Measurements from ENCODE around the gene S1PR2.
"Not testable (repeated sequence)": the region's sequence is repeated elsewhere in the genome, so short reads cannot be mapped to it uniquely, and the experiment has no call there.

S1PR2 gene

DNA sequence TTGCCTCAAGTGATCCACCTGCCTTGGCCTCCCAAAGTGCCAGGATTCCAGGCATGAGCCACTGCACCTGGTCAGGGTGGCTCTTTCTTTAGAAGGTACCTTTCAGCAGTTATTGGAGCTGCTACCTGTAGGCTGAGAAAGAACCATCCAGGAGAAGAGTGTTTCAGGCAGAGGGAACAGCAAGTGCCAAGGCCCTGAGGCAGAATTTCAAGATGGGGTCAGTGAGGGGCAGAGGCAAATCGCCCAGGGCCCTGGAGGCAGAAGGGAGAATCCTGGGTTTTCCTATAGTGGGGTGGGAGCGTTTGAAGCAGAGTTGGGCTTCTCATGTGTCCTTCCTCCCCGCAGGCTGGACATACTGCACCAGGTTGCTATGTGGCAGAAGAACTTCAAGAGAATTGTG, 23.1 kb upstream of the S1PR2 start:
- no peak for DNase-seq (ENCODE audit: low read depth in 2 of 2)

DNA sequence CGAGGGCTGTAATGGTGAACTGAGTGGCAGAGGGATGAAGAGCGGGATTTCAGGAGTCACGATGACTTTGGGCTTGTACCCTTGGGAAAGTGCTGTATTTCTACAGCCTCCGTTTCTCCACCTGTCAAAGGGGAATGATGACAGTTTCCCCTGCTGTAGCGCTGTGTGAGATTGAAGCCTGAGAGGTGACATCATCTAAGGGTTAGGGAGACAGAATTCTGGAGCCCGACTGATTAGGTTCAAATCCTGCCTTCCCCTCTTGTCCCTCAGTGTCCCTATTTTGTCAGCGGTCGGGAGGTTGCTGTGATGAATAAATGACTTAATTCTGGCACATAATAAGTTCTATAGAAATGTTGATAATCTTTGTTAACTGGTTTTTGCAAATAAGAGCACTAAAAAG, 21.6 kb upstream of the S1PR2 start:
- DNase-seq (ENCODE audit: low read depth in 2 of 2), result no peak

DNA sequence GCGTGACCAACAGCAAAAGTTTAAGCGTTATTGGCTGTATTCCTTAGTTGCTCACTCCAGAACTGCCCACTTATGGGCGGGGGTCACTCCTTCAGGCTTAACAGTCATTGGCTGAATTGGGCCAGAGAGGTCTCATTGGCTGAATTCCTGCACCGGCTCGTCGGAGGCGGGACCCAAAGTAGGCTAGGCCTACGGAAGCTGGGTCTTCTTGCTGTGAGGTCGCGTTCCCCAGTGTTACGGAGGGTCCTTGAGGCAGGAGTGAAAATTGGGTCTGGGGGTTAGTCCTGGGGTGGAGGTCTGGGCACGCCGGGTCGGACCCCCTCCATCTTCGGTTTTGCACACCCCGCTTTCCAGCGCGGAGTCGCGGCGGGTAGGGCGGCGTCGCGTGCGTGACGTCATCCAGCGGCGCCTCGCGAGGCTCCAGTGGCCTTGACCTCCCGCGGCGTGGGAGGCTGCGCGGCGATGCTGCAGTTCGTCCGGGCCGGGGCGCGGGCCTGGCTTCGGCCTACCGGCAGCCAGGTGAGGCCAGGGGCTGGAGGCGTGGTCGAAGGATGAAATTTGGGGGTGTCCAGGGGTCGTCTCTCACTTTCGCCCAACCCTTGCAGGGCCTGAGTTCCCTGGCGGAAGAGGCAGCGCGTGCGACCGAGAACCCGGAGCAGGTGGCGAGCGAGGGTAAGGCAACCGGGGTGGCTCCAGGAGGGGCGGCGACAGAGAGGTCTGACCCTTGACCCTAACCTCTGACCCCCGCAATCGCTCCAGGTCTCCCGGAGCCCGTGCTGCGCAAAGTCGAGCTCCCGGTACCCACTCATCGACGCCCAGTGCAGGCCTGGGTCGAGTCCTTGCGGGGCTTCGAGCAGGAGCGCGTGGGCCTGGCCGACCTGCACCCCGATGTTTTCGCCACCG, 20.9 kb upstream of the S1PR2 start, which contains the start of gene MRPL4:
Gene MRPL4, plus strand, starts transcription at position 423 of the 903 bp plus-strand sequence. Its CDS starts 40 bp downstream, at position 463.
- DNase-seq (ENCODE audit: low read depth in 2 of 2), result peak; percentile 93 to 94

DNA sequence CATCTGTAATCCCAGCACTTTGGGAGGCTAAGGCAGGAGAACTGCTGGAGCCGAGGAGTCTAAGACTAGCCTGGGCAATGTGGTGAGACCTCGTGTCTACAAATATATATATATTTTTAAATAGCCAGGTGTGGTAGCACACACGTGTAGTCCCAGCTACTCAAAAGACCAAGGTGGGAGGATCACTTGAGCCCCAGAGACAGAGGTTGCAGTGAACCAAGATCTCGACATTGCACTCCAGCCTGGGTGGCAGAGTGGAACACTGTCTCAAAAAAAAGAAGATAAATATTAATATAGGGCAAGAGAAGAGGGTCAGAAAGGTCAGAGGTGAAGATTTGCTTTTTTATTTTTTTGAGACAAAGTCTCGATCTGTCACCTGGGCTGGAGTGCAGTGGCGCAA, 15.4 kb upstream of the S1PR2 start:
- DNase-seq (ENCODE audit: low read depth in 2 of 2), result no peak

DNA sequence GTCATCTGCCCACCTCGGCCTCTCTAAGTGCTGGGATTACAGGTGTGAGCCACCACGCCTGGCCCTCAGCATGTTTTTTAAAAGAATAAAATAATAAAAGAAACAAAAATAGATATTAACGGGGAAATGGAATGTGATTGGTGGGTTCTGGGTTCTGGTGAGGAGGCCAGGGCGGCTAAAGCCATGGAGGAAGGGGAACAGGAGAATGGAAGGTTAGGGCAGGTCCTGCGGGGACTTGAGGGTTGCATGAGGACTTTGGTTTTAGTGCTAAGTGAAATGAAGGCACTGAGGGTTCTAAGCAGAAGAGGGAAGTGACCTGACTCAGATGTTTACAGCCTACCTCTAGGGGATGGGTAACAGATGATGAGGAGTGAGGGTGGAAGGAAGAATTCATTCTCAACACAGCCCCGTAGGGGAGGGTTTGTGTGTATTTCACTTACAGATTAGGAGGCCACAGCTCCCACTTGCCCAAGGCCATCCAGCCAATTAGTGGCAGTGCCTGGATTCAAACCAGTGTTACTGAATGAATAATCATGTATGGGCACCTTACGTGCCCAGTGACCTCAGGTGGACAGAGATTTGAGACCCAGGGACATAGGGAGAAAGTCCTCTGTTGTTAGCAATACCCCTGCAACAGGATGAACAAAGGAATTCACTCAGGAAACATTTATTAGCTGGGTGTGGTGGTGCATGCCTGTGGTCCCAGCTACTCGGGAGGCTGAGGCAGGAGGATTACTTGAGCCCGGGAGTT, 14.2 kb upstream of the S1PR2 start:
- DNase-seq (ENCODE audit: low read depth in 2 of 2), result no peak

DNA sequence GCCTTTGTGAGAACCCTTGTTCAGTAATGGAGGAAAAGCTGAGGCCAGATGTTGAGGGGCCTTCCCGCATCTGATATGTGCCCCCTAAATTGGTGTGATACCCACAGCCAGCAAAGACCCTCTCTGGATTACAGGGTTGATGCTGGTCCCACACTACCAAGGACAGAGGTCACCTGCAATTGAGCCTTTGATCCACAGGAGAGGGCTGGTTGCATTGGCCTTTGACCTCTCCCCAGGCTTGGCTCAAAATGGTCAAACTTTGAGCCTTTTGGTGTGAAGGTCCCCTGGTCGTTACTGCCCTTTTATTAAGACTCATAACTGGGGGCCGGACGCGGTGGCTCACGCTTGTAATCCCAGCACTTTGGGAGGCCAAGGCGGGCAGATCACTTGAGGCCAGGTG, 12.5 kb upstream of the S1PR2 start:
- DNase-seq (ENCODE audit: low read depth in 2 of 2), result no peak

DNA sequence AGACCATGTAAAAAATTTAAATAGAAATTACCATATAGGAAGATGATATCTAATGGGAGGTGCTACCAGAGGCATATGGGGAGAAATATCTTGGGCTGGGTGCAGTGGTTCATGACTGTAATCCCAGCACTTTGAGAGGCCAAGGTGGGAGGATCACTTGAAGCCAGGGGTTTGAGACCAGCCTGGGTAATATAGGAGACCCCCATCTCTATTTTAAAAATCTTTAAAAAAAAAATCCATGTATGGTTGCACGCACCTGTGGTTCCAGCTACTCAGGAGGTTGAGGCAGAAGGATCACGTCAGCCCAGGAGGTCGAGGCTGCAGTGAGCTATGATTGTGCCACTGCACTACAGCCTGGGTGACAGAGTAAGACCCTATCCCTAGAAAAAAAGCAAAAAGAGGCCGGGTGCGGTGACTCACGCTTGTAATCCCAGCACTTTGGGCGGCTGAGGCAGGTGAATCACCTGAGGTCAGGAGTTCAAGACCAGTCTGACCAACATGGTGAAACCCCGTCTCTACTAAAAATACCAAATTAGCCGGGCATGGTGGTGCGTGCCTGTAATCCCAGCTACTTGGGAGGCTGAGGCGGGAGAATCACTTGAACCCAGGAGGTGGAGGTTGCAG, 10.8 kb upstream of the S1PR2 start:
- not testable (repeated sequence) for DNase-seq (ENCODE audit: low read depth in 2 of 2)

DNA sequence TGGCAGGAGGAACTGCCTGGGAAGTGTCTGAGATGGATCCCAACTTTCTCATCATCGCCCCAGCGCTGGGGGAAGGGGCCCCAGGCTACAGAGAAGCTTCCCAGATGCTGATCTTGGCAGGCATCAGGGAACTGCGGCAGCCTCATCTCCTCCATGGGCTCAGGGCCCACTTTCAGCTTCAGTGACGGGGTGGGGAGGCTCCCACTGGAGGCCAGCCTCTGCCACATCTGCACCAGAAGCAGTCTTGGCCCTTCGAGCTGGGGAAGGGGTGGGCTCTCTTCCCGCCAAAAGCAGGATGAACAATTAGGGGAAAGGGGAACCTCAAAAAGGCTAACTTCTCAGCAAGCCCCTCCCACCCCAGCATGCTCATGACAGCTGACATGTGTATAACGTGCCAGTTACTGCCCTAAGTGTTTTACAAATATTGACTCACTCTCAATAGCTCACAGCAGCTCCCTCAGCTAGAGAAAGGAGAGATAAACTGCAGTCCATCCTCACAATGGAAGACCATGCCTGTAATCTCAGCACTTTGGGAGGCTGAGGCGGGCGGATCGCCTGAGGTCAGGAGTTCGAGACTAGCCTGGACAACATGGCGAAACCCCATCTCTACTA, 7.1 kb upstream of the S1PR2 start:
- DNase-seq (ENCODE audit: low read depth in 2 of 2), result no peak

DNA sequence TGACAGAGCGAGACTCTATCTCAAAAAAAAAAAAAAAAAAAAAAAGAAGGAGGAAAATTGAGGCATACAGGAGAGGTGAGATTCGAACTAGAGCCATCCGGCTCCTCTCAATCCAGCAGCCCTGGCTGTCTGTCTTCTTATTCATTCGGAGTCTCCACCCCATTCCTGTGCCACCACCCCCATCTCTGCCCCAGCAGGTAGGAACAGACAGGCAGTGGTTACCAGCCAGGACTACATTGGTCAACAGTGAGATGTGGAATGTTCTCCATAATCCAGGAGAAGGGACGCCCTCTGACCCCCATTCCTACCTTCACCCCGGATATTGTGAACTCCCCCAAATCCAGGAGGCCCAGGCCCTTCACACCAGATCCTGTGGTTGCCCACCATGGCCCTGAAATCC, 6.6 kb upstream of the S1PR2 start:
- DNase-seq (ENCODE audit: low read depth in 2 of 2), result no peak

DNA sequence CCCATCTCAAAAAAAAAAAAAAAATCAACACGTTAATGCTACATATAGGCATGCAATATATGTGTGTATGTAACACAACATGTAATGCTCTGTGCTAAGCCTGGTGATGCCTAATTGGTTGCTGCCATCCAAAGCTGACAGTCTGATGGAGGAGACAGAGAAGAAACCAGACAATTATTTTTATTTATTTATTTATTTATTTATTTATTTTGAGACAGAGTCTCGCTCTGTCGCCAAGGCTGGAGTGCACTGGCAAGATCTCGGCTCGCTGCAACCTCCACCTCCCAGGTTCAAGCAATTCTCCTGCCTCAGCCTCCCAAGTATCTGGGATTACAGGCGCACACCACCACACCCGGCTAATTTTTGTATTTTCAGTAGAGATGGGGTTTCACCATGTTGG, 4.3 kb upstream of the S1PR2 start:
- not testable (repeated sequence) for DNase-seq (ENCODE audit: low read depth in 2 of 2)

DNA sequence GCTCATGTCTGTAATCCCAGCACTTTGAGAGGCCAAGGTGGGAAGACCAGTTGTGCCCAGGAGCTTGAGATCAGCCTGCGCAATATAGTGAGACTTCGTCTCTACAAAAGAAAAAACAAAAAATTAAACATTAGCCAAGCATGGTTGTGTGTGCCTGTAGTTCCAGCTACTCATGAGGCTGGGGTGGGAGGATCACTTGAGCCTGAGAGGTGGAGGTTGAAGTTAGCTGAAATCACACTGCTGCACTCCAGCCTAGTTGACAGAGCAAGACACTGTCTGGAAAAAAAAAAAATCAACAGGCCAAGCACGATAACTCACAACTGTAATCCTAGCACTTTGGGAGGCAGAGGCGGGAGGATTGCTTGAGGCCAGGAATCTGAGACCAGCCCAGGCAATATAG, 3.9 kb upstream of the S1PR2 start:
- DNase-seq (ENCODE audit: low read depth in 2 of 2), result no peak

DNA sequence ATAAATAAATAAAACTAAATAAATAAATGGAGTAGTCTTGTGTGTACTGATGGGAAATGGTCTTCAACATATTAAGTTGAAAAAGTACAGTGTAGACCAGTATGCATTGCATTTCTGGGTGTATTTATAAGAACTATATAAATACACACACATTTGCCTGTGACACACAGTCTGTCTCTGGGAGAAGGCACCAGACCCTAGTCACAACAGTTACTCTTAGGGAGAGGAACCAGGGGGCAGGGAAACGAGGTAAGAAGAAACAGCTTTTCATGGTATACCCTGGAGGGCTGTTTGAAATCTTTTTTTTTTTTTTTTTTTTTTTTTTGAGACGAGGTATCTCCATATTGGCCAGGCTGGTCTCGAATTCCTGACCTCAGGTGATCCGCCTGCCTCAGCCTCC, 2.8 kb upstream of the S1PR2 start:
- DNase-seq (ENCODE audit: low read depth in 2 of 2), result no peak

DNA sequence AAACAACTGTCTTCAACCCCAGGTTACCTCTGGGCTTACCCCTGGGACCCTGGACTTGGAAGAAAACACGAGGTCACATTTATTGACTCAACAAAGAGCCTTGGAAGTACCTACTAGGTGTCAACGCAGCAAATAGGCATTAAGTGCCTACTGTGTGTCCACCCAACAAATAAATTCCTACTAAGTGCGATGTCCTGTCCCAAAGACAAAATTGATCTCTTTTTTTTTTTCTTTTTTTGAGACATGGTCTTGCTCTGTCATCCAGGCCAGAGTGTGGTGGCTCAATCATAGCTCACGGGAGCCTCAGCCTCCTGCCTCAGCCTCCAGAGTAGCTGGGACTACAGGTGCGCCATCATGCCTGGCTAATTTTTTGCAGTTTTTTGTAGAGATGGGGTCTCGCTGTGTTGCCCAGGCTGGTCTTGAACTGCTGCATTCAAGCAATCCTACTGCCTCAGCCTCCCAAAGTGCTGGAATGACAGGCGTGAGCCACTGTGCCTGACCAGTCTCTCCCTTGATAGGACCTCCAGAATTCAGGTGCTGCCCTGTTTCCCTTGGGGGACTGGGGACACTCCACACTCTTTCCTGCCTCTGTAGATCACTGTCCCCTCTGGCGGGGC, 589 bp upstream of the S1PR2 start:
- DNase-seq (ENCODE audit: low read depth in 2 of 2), result no peak

DNA sequence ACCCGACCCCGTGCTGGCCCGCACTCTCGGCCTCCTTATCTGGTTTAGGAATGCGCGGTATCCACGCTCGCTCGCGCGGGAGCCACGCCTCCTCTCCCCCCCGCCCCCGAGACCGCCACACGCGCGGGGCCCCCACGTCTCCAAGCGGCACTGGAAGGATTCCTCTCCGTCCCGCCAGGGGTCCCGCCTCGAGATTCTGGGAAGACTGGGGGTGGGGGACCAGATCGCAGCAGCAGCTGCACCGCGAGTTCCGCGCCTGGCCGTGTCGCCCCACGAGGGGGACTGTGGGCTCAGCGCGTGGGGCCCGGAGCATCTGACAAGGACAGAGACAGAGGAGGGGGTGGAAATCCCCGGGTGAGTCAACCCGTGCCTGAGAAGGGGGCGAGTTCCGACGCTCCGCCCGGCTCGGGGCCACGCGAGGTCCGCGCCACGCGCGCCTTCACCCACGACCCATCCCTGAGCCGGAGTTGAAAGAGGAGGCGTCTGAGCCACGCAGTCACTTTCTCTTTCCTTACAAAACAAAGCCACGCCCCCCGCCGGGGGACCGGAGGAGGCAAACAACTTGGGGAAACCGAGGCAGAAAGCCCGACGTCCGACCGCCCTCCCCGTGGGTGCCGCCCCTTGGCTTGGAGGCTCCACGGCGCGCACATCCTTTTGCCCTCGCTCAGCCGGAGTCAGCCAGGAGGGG, 814 bp downstream of the S1PR2 start:
- DNase-seq (ENCODE audit: low read depth in 2 of 2), result peak; percentile 25 to 34

DNA sequence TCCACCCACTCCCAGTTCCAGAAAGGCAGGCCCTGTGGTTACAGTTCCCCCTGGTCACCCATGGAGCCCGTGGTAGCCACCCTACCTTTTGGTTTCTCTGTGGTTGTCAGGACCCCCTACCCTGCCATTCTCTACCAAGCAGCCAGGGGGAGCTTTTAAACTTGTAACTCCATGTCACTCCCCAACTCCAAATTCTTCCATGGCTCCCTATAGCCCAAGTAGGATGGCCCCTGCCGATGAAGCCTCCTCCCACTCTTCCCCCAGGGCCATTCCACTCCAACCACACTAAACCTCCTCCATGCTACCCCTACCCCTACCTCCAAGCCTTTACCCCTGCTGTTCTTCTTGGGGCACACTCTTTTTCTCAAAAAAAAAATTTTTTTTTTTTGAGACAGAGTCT, 2.2 kb downstream of the S1PR2 start:
- DNase-seq (ENCODE audit: low read depth in 2 of 2), result peak in 1 of 2 donors; percentile 10

DNA sequence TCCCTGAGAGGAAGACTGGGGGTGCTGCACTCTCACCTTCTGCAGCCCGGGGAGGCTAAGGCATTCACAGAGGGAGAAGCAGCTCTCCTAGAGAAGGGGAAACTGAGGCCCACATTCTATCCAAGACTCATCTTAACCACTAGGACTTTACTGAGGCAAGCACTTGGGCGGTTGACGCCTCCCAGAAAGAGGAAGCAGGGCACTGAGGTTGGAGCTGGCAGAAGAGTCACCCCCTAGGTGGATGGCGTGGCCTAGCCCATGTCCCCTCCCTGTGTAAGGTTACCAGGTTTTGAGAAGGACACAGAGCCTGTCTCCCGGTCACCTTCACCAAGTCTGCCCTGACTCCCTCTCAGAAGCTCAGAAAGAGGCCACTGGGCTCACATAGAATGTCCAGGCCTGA, 2.7 kb downstream of the S1PR2 start:
- DNase-seq (ENCODE audit: low read depth in 2 of 2), result no peak

DNA sequence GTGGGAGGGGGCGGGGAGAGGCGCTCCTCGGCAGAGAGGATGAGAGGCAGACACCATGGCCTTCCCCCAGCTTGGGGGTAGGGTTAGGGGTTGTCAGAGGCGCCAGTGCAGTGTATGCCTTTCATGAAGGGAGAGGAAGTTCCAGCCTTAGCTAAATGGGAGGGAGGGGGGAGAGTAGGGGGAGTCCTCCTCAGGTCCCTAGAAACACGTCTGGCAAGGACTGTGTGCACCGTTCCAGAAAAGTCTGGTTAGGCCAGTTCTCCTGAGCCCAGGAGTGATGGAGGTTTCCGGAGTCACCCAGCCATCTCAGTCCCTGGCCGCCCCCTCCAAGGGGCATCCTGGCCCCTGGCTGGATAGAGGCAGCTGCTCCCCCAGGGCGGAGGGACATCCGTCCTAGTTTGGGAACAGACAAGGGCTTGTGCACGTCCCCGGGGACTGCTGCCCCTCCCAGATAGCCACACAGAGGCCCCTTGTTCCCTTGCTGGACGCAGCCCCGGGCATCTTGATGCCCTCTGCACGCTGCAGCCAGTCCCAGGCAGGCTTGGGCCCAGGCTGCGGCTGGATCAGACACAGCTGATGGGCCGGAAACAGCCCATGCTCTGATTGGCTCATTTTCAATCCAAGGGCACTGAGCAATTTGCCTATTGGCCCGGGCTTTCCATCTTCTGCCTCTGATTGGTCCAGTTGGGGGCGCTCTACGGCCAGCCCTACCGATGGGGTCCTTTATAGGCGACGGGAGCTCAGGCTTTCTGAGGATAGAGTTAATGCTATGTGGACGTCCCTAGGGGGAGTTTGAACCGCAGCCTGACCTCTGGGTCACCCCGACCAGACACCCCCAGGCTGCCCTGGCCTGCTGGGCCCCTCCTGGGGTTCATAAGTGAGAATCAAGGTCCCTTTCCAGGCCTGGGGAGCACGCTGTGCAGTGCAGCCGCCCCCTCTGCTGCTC, 3.8 kb downstream of the S1PR2 start:
- DNase-seq (ENCODE audit: low read depth in 2 of 2), result no peak

DNA sequence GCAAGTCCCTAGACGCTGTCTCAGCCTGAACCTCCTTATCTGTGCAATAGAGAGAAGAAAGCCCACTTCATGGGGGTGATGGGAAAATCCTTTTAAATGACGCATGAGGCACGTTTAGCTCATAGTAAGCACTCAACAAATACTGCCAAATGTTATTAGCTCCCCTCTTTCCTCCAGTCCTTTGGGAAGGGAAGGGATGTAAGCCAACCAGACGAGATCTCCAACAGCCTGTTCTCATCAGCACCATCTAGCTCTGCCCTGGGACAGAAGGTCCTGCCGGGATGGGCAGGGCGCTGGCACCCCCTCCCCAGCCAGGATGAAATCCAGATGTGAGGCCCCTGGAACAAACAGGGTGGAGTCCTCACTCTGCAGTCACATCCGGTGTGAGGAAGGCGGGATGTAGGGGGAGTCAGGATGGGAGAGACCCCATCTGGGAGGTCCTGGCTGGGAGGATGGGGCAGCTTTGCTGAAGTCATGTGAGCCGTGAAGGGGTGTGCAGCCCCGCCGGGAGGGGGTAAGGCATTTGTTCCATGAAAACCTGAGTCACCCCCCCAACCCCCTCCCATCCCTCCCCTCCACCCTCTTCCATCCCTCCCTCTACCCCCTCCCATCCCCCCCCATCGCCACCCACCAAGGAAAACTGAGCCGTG, 4.6 kb downstream of the S1PR2 start:
- DNase-seq (ENCODE audit: low read depth in 2 of 2), result no peak

DNA sequence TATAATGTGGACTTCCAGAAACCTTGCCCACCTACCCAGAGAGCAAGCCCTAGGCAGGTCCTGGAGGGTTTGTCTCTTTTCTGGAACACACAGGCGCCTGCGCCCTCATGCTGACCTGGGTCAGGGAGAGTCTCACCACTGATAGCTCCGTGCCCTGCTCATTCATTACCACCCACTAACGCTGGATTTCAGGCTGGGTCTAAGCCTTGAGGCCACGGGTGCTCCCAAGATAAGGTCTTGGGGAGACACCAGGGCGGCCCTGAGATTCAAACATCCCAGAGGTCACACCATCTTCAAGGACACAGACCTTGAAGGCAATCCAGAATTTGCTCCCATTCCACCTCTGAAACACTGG, 5.1 kb downstream of the S1PR2 start:
- no peak for DNase-seq (ENCODE audit: low read depth in 2 of 2)
